Bone marrow (tissue), 2 donors: ENCODE data around the gene SLC39A11.
"Not testable (repeated sequence)": the region's sequence is repeated elsewhere in the genome, so short reads cannot be mapped to it uniquely, and the experiment has no call there.

Experiments used
- DNase-seq, 2 donors: peaks; one replicate each; lab custom pipeline; 2025; lab: John Stamatoyannopoulos, UW

The SLC39A11 gene, protein sequence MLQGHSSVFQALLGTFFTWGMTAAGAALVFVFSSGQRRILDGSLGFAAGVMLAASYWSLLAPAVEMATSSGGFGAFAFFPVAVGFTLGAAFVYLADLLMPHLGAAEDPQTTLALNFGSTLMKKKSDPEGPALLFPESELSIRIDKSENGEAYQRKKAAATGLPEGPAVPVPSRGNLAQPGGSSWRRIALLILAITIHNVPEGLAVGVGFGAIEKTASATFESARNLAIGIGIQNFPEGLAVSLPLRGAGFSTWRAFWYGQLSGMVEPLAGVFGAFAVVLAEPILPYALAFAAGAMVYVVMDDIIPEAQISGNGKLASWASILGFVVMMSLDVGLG

GRCh38 chr17:73092523-73093135 is at the start of gene SLC39A11:
SLC39A11 (minus strand) TSS chr17:73092688; CDS start chr17:73088764, 3,924 bp downstream.
- peak; percentile 53 to 92 for DNase-seq

- no peak for DNase-seq
These were observed 48.9 kb upstream of the SLC39A11 start for GRCh38 chr17:73141411-73141810.

- no peak for DNase-seq
These were observed 48.1 kb upstream of the SLC39A11 start for GRCh38 chr17:73140566-73140965.

DNA sequence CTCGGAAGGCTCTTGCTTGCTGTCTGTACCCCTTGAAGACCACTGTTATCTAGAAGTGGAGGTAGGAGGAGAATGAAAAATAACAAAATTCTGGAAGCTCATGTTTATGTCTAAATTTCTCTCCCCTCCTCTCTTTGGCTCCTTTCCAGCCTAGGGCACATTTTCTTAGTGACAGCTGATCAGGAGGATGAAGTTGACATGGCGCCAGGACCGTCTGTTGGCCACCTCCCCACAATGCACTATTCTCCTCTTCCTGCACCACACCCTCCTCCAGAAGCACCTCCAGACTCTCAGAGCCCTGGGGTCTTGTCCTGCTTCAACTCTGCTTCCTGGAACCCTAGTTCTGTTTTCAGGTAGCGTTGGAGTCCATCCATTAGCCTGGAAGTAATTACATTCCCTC is 46.8 kb upstream of the SLC39A11 start:
- DNase-seq: no peak

- no peak for DNase-seq
These were observed 46.2 kb upstream of the SLC39A11 start for GRCh38 chr17:73138541-73139138.

DNA sequence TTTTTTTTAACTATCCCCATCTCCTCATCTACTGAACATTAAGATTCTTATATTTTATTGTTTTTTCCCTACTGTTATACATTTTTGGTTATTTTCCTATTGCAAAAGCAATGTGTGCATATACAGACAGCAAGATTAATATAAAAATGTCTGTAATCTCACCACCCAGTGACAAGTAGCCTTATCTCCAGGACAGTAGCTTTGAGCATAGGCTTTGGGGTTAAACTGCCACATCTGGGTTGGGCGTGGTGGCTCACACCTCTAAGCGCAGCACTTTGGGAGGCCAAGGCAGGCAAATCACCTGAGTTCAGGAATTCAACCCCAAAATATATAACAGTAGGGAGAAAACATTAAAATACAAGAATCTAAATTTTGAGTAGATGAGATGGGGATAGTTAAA is 44.9 kb upstream of the SLC39A11 start:
- DNase-seq: no peak

- DNase-seq: no peak
These were observed 43.3 kb upstream of the SLC39A11 start for GRCh38 chr17:73135766-73136165.

DNA sequence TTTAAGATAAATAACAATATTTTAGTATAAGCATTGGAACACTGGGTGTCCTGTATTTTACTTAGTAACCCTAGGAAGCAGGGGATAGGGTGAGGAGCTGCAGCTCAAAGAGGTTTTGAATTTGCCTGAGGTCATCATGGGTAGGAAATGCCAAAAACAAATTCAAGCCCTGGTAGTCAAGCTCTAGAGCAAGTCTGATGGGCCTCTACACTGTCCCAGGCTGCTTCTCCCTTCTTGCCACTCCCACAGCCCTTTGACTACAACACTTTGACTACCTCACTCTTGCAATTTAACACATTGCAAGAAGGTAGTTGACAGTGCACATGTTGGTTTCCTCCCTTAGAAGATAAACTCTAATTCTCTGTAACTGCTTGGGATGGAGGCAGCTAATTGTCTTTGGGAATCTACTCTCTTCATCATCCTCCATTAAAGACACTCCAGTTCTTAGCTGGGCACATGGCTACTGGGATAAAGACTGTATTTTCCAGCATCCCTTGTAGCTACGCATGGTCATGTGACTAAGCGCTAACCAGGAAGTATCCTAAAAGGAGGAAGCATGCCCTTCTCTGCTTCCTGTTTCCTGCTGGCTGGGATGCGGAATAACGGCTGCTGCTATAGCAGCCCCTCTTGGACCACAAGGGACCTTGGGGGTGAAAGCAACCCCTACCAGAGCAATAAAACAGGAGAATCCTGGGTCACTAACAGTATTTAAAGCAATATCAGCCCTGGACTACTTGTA is 41.6 kb upstream of the SLC39A11 start:
- no peak for DNase-seq

- no peak for DNase-seq
These were observed 39.6 kb upstream of the SLC39A11 start for GRCh38 chr17:73132085-73132492.

DNA sequence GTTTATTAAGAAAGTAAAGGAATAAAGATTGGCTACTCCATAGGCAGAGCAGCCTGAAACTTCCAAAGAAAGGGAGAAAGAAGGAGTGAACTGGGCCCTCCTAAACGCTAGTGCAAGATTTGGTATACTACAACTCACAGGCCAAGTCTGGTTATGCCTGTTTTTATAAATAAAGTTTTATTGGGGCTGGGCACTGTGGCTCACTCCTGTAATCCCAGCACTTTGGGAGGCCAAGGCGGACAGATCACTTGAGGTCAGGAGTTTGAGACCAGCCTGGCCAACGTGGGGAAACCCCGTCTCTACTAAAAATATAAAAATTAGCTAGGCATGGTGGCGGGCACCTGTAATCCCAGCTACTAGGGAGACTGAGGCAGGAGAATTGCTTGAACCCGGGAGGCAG is 39.0 kb upstream of the SLC39A11 start:
- DNase-seq: not testable (repeated sequence)

GRCh38 chr17:73130977-73131376 is 38.5 kb upstream of the SLC39A11 start:
- no peak for DNase-seq

DNA sequence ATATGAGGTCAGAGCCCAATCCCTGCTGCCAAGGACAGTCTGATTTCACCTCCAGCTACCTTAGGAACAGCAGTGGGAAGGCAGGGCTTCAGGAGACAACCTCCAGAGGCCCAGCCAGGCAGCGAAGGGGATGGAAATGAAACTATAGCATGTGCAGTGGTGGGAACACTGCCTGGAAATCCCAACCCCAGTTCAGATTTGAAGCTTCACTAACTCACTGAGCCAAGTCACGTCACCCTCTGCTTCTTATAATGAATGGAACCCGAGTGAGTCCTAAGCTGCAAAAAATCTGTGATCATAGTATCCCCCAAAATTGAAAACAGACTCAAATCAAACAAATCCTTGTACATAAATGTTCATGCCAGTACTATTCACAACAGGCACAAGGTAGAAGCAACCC is 36.0 kb upstream of the SLC39A11 start:
- DNase-seq: no peak

- DNase-seq: no peak
These were observed 34.4 kb upstream of the SLC39A11 start for GRCh38 chr17:73126716-73127473.

GRCh38 chr17:73123606-73124320 is 31.3 kb upstream of the SLC39A11 start:
- no peak for DNase-seq

- no peak for DNase-seq
These were observed 30.6 kb upstream of the SLC39A11 start for GRCh38 chr17:73122953-73123605.

DNA sequence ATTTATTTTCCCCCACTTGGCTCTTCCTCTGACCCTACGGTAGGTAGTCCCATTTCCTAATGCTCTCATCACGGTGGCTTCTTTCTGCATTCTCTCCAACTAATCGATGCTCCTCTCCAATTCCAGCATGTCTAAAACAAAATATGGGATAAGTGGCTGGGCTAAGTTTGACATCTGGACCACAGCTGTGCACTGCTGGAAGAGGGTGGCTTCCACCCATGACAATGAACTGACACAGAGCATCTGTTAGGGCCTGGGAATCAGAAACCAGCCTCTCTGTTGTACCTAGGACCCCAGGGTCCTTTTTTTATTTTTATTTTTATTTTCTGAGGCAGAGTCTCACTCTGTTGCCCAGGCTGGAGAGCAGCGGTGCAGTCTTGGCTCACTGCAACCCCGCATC is 29.0 kb upstream of the SLC39A11 start:
- no peak for DNase-seq

- no peak for DNase-seq
These were observed 27.1 kb upstream of the SLC39A11 start for GRCh38 chr17:73119631-73120030.

- no peak for DNase-seq
These were observed 26.5 kb upstream of the SLC39A11 start for GRCh38 chr17:73118951-73119391.

DNA sequence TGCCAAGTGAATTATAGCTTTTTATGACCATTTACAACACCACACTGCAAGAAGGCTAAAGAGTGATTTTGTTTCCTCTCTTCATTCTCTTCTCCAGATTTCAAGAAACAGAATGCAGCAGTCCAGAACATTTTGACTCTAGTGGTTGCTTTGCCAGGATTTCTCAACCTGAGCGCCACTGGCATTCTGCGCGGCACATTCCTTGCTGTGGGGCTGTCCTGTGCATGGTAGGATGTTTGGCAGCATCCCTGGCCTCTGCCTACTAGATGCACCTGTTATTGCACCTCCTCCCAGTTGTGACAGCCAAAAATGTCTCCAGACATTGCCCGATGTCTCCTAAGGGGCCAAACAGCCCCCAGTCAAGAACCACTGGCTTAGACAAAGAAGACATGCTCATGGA is 25.7 kb upstream of the SLC39A11 start:
- no peak for DNase-seq

DNA sequence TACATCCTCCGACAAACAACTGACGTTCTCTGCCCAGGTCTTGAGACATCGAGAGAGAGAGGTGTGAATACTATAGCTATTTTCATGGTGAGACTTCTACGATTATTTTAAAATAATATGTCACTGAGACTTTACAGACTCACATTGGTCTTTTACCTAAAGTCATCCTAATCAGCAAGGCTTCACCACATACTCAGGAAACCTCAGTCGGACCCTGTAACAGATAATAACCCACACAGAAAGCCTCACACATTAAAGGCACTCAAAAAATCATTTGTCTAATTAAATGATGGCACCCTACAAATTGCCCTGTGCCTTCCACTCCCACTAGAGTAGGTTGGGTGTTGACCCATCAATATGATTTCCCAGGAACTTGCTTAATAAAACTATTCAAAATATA is 19.8 kb upstream of the SLC39A11 start:
- no peak for DNase-seq

DNA sequence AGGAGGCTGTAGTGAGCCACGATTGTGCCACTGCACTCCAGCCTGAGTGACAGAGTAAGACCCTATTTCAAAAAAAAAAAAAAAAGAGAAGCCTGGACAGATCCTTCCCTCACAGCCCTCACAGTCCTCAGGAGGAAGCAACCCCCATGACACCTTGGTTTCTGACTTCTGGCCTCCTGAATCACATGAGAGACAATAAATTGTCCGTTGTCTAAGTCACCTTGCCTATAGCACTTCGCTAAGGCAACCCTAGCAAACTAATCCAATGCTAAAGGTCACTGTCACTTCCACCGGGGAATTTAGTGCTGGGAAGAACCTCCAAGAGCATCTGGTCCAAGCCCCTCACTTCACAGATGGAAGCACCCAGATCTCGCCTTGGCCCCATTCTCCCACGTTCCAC is 18.9 kb upstream of the SLC39A11 start:
- no peak for DNase-seq
